Ovary (tissue), 3 donors: Measurements from ENCODE around the gene OR5M11.

Source experiments
- EP300 ChIP-seq: sonication (generic); formaldehyde crosslinking; IDR thresholded peaks from one replicate; pipeline ENCODE4 v1.6.1; 2017; ENCODE audit warnings: antibody characterized with exemption
- POLR2A ChIP-seq: fragments of 450-650 bp; IDR thresholded peaks from one replicate; pipeline ENCODE4 v1.6.1; 2017; ENCODE audit warnings: antibody characterized with exemption, mild to moderate bottlenecking, moderate library complexity
- TF ChIP-seq, protein P1 (sequence below), 3 donors: fragments of 450-650 bp in 2 of 3; fragments of 200-600 bp in 1 of 3; IDR thresholded peaks; one replicate each; pipeline versions ENCODE4 v1.5.1 to v1.8.0; 2016 to 2022; ENCODE audit warnings: antibody characterized with exemption in 3 of 3, mild to moderate bottlenecking in 1 of 3
- donor health status: DM: no; HTN: no; CAD: no.

DNA sequence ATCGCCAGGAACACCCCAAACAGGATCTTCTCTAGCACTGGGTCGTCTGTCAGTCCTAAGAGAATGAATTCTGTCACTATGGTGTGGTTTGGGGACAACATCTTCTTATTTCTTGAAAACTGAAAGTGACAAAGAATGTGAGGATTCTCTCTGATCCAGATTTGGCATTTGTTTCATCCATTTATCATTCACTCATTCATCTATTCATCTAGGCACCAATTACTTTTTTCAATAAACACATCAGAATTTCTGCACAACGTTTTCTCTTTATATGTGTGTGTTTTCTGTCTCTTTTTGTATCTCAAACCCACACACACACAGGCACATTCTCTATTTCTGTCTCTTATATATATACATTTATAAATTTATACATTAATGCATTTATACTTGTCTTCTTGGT lies 34.6 kb upstream of the OR5M11 start, which contains the start of gene OR5M10:
- TF ChIP-seq, protein P1, sequence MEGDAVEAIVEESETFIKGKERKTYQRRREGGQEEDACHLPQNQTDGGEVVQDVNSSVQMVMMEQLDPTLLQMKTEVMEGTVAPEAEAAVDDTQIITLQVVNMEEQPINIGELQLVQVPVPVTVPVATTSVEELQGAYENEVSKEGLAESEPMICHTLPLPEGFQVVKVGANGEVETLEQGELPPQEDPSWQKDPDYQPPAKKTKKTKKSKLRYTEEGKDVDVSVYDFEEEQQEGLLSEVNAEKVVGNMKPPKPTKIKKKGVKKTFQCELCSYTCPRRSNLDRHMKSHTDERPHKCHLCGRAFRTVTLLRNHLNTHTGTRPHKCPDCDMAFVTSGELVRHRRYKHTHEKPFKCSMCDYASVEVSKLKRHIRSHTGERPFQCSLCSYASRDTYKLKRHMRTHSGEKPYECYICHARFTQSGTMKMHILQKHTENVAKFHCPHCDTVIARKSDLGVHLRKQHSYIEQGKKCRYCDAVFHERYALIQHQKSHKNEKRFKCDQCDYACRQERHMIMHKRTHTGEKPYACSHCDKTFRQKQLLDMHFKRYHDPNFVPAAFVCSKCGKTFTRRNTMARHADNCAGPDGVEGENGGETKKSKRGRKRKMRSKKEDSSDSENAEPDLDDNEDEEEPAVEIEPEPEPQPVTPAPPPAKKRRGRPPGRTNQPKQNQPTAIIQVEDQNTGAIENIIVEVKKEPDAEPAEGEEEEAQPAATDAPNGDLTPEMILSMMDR (IDR thresholded peaks at IDR 0.05) = no peak
- no peak for TF ChIP-seq POLR2A
- no peak for TF ChIP-seq EP300
